Right atrium auricular region (tissue), 2 donors: ENCODE results near the gene NLGN4X. TPM values are rescaled to one million over a fixed set of nuclear protein-coding genes. Genes with fewer than 3 reads are reported as not detected.

Experiments
- DNase-seq: peaks from one replicate; pipeline ENCODE4 v3.0.0-alpha.2; 2019; ENCODE audit warnings: low spot score
- H3K27ac ChIP-seq, 2 donors: fragments of 200-600 bp; sonication (generic); 1 replicate in 1 of 2; 2 replicates in 1 of 2; pipeline ENCODE4 v1.5.1; 2016 to 2019
- H3K27me3 ChIP-seq, 2 donors: fragments of 200-600 bp; sonication (generic); one replicate each; pipeline versions ENCODE4 v1.5.1 to v1.6.0; 2017 to 2019
- H3K36me3 ChIP-seq: fragments of 200-600 bp; sonication (generic); one replicate; pipeline ENCODE4 v1.5.1; 2016
- H3K4me1 ChIP-seq, 2 donors: fragments of 200-600 bp; sonication (generic); one replicate each; pipeline versions ENCODE4 v1.5.1 to v1.6.0; 2017 to 2019
- H3K4me3 ChIP-seq, 2 donors: fragments of 200-600 bp; sonication (generic); 1 replicate in 1 of 2; 2 replicates in 1 of 2; pipeline ENCODE4 v1.5.1; 2017 to 2019; ENCODE audit warnings: mild to moderate bottlenecking in 1 of 2, moderate library complexity in 1 of 2
- H3K9me3 ChIP-seq, 2 donors: fragments of 200-600 bp; sonication (generic); one replicate each; pipeline ENCODE4 v1.5.1; 2019
- total RNA-seq, 2 donors: library from RNA; depleted of rRNA; stranded (reverse); fragments of >200 nt; gene quantifications; one replicate each; pipeline ENCODE4 v1.1.0, GENCODE V29; 2016
- TF ChIP-seq, protein P1 (sequence below), 2 donors: fragments of 200-600 bp; sonication (generic); IDR thresholded peaks; one replicate each; pipeline ENCODE4 v1.5.1; 2019; ENCODE audit warnings: antibody characterized with exemption in 2 of 2

NLGN4X gene
- total RNA-seq, 2 donors from 2014 or later: 4.2 to 6.1 TPM

DNA sequence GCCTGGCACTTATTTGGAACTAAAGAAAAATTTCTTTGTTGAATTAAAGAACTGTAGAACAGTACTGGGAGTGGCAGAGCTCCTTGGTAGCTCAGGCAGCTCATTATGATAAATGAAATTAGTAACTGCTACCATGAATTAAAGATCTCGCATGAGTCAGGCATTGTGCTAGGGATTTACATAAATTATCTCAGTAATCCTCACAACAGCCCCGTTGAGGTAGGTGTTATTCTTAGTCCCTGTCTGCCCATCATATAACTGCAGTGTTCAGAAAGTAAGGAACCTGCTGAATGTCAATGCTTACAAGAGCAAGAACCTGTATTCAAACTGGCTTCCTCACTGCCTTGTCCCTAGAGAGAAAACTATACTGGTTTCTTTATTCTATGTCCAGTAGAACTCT lies 108.3 kb downstream of the NLGN4X start:
- no peaks in the 10 kb centered on the region for H3K36me3 ChIP-seq
- TF ChIP-seq, protein P1, sequence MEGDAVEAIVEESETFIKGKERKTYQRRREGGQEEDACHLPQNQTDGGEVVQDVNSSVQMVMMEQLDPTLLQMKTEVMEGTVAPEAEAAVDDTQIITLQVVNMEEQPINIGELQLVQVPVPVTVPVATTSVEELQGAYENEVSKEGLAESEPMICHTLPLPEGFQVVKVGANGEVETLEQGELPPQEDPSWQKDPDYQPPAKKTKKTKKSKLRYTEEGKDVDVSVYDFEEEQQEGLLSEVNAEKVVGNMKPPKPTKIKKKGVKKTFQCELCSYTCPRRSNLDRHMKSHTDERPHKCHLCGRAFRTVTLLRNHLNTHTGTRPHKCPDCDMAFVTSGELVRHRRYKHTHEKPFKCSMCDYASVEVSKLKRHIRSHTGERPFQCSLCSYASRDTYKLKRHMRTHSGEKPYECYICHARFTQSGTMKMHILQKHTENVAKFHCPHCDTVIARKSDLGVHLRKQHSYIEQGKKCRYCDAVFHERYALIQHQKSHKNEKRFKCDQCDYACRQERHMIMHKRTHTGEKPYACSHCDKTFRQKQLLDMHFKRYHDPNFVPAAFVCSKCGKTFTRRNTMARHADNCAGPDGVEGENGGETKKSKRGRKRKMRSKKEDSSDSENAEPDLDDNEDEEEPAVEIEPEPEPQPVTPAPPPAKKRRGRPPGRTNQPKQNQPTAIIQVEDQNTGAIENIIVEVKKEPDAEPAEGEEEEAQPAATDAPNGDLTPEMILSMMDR (IDR thresholded peaks at IDR 0.05): no peak

DNA sequence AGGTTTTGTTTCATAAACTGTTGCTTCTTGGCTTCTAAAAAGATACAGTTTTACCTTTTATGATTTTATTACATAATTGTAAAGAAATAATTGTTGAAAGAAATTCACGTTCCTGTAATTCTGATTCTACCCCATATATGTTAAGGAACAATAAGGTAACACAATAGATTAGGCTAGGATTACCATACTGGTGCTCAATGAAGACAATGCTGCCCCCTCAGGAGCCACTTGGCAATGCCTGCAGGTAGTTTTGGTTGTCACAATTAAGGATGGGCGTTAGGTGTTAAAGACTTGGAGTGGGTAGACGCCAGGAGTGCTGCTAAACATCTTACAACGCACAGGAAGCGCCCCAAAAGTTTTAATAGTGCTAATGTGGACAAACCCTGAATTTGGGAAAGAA lies 133.2 kb downstream of the NLGN4X start:
- Histone ChIP-seq H3K9me3 (peaks cover 0 to 6% of the 10 kb centered on the region in 2 donors), H3K4me1 (no peaks in the 10 kb centered on the region), H3K36me3 (no peaks in the 10 kb centered on the region), H3K27me3 (no peaks in the 10 kb centered on the region), H3K4me3 (no peak overlapping the region), H3K27ac (no peak overlapping the region)
- DNase-seq: no peak
- TF ChIP-seq, protein P1 (IDR thresholded peaks at IDR 0.05): no peak

More for the DNA sequence above, 108.3 kb downstream of the NLGN4X start:
- Histone ChIP-seq H3K27me3 (no peaks in the 10 kb centered on the region), H3K9me3 (no peaks in the 10 kb centered on the region), H3K4me1 (no peaks in the 10 kb centered on the region), H3K4me3 (no peak overlapping the region), H3K27ac (no peak overlapping the region)
- DNase-seq: no peak

DNA sequence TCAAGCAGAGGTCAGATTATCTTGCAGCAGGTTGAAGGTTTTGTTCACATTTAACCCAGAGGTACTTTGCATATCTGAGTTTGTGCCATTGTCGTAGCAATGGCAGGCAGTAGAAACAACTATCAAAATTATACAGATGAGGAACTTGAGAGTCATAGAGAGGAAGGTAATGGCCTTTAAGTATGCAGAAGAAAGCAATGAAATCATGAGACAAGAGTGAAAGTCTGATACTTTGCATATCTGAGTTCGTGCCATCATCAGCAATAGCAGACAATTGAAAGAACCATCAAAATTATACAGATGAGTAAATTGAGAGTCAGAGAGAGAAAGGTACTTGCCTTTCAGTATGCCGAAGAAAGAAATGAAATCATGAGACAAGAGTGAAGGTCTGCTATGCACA lies 154.1 kb downstream of the NLGN4X start:
- H3K4me3 ChIP-seq: no peak overlapping the region

DNA sequence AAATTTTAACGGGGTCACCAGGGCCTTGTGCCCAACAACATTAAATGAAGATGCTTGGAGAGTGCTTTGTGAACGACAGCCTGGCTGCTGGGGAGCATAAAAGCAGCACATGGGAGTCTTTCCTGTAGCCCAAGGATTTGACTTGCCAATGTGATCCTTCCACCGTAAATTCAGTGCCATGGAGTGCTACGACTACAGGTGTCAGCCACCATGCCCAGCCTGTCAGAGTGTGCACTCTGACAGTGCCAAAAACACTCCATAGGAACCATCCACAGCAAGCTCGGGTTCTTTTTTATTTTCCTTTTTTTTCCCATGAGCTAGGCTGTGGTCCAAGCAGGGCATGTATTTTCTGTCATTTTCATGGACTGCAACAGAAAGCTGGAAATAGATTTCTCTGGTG lies 156.9 kb downstream of the NLGN4X start:
- H3K27me3 ChIP-seq: no peaks in the 10 kb centered on the region
- no peak overlapping the region for H3K4me3 ChIP-seq
- H3K36me3 ChIP-seq: no peaks in the 10 kb centered on the region
- H3K27ac ChIP-seq: no peak overlapping the region
- DNase-seq: no peak
- no peaks in the 10 kb centered on the region for H3K9me3 ChIP-seq
- H3K4me1 ChIP-seq: no peaks in the 10 kb centered on the region
- TF ChIP-seq, protein P1 (IDR thresholded peaks at IDR 0.05): no peak

More for the DNA sequence above, 154.1 kb downstream of the NLGN4X start:
- TF ChIP-seq, protein P1 (IDR thresholded peaks at IDR 0.05): no peak
- H3K9me3 ChIP-seq: no peaks in the 10 kb centered on the region
- H3K4me1 ChIP-seq: no peaks in the 10 kb centered on the region
- no peak overlapping the region for H3K27ac ChIP-seq
- H3K27me3 ChIP-seq: no peaks in the 10 kb centered on the region
- DNase-seq: no peak
- no peaks in the 10 kb centered on the region for H3K36me3 ChIP-seq

DNA sequence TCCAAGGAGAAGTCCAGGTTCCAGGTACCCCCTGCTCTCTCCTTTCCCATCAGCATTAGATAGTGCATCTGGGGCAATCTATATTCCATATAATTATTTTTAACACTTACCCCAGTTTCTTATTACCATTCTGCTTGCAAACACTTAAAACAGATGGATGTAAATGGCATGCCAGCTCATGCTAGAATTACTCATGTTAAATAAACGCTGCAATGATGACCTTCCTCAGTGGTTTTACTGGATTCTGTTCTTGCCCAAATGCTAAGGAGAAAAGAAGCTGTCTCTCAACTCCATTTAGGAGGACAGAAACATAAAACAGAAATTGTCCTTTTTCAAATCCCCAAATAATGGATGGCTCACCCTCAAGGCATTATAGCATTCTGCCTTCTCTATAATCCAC lies 161.1 kb downstream of the NLGN4X start:
- H3K4me1 ChIP-seq: no peaks in the 10 kb centered on the region
- TF ChIP-seq, protein P1 (IDR thresholded peaks at IDR 0.05): no peak
- no peak overlapping the region for H3K4me3 ChIP-seq
- no peak overlapping the region for H3K27ac ChIP-seq
- H3K36me3 ChIP-seq: no peaks in the 10 kb centered on the region
- no peaks in the 10 kb centered on the region for H3K27me3 ChIP-seq
- H3K9me3 ChIP-seq: no peaks in the 10 kb centered on the region
- no peak for DNase-seq

DNA sequence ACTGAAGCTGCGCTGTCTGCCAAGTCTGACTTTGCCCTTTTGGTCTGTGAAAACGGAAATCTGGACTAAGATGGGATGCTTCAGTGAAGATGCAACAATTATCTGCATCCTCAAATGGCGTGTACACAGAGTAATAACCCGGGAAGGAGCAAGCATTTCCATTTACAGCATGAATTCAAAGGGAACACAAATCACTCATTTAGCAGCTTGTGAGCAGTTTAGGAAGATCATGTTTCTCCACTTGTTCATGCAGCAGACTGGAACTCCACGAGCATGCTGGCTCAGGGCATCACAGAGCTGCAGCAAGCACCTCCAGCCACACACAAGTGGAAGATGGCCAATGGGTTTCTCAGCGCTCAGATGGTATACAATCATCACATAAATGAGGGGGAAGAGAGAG lies 175.5 kb downstream of the NLGN4X start:
- no peaks in the 10 kb centered on the region for H3K4me1 ChIP-seq
- no peak for DNase-seq
- H3K4me3 ChIP-seq: no peak overlapping the region
- no peaks in the 10 kb centered on the region for H3K36me3 ChIP-seq
- TF ChIP-seq, protein P1 (IDR thresholded peaks at IDR 0.05): no peak
- no peak overlapping the region for H3K27ac ChIP-seq
- H3K27me3 ChIP-seq: no peaks in the 10 kb centered on the region
- H3K9me3 ChIP-seq: no peaks in the 10 kb centered on the region
